H9 (cell line): Measurements from ENCODE around the gene NUP210L. TPM values are rescaled to one million over a fixed set of nuclear protein-coding genes. Genes with fewer than 3 reads are reported as not detected.

Experiments used
- DNase-seq: peaks from one replicate; pipeline ENCODE4 v3.0.0-alpha.2; 2017
- H2AFZ ChIP-seq: one replicate; pipeline ENCODE4 v1.6.1; 2013; ENCODE audit warnings: mild to moderate bottlenecking, low read length, control low read depth, moderate library complexity
- H2AK5ac ChIP-seq: 2 replicates; pipeline ENCODE4 v1.6.1; 2013; ENCODE audit warnings: low read length, control low read depth, mixed read lengths; ENCODE audit not compliant: insufficient read length
- H2BK120ac ChIP-seq: one replicate; pipeline ENCODE4 v1.6.1; 2013; ENCODE audit warnings: low read depth, mild to moderate bottlenecking, low read length, control low read depth, inconsistent platforms; ENCODE audit not compliant: poor library complexity, severe bottlenecking
- H2BK12ac ChIP-seq: 2 replicates; pipeline ENCODE4 v1.6.1; 2013; ENCODE audit warnings: low read length, control low read depth, mixed read lengths, low read depth; ENCODE audit not compliant: insufficient read length
- H2BK15ac ChIP-seq: 2 replicates; pipeline ENCODE4 v1.6.1; 2013; ENCODE audit warnings: low read depth, low read length, control low read depth
- H2BK20ac ChIP-seq: one replicate; pipeline ENCODE4 v1.6.1; 2013; ENCODE audit warnings: low read depth, mild to moderate bottlenecking, low read length, control low read depth, inconsistent platforms; ENCODE audit not compliant: poor library complexity, severe bottlenecking
- H2BK5ac ChIP-seq: 2 replicates; pipeline ENCODE4 v1.6.1; 2013; ENCODE audit warnings: low read length, control low read depth, mixed read lengths; ENCODE audit not compliant: insufficient read length
- H3K14ac ChIP-seq: 2 replicates; pipeline ENCODE4 v1.6.1; 2013; ENCODE audit warnings: low read length, control low read depth; ENCODE audit not compliant: insufficient read depth
- H3K18ac ChIP-seq: 2 replicates; pipeline ENCODE4 v1.6.1; 2013; ENCODE audit warnings: low read depth, mild to moderate bottlenecking, mixed read lengths, low read length, control low read depth; ENCODE audit not compliant: insufficient read length
- H3K23ac ChIP-seq: 2 replicates; pipeline ENCODE4 v1.6.1; 2013; ENCODE audit warnings: low read length, control low read depth, mixed read lengths, low read depth; ENCODE audit not compliant: insufficient read length
- H3K23me2 ChIP-seq: 2 replicates; pipeline ENCODE4 v1.6.1; 2013; ENCODE audit warnings: low read depth, mild to moderate bottlenecking, mixed read lengths, low read length, control low read depth; ENCODE audit not compliant: insufficient read length, poor library complexity, severe bottlenecking
- H3K27ac ChIP-seq: 2 replicates; pipeline ENCODE4 v1.5.1; 2013; ENCODE audit warnings: low read length, control low read depth, mixed read lengths, low read depth; ENCODE audit not compliant: insufficient read length
- H3K27me3 ChIP-seq: 2 replicates; pipeline ENCODE4 v1.6.1; 2013; ENCODE audit warnings: low read length, control low read depth, inconsistent platforms; ENCODE audit not compliant: insufficient read depth
- H3K4ac ChIP-seq: 2 replicates; pipeline ENCODE4 v1.6.1; 2013; ENCODE audit warnings: low read depth, mild to moderate bottlenecking, control low read depth, inconsistent platforms, low read length, moderate library complexity
- H3K4me1 ChIP-seq: 2 replicates; pipeline ENCODE4 v1.6.1; 2013; ENCODE audit warnings: low read length, control low read depth, inconsistent platforms; ENCODE audit not compliant: insufficient read depth
- H3K4me2 ChIP-seq: 2 replicates; pipeline ENCODE4 v1.6.1; 2013; ENCODE audit warnings: low read length, control low read depth, mixed read lengths; ENCODE audit not compliant: insufficient read length, insufficient read depth
- H3K56ac ChIP-seq: 2 replicates; pipeline ENCODE4 v1.6.1; 2013; ENCODE audit warnings: low read depth, mild to moderate bottlenecking, mixed read lengths, low read length, control low read depth; ENCODE audit not compliant: insufficient read length
- H3K79me1 ChIP-seq: 2 replicates; pipeline ENCODE4 v1.6.1; 2013; ENCODE audit warnings: low read depth, mild to moderate bottlenecking, moderate library complexity, low read length, control low read depth, inconsistent platforms; ENCODE audit not compliant: insufficient read depth, poor library complexity, severe bottlenecking
- H3K79me2 ChIP-seq: 2 replicates; pipeline ENCODE4 v1.6.1; 2013; ENCODE audit warnings: low read length, control low read depth, inconsistent platforms; ENCODE audit not compliant: insufficient read depth
- H3K9ac ChIP-seq: 2 replicates; pipeline ENCODE4 v1.6.1; 2013; ENCODE audit warnings: low read length, control low read depth, mixed read lengths; ENCODE audit not compliant: insufficient read length; ENCODE audit errors: extremely low read depth
- H3K9me3 ChIP-seq: one replicate; pipeline ENCODE4 v1.6.1; 2013; ENCODE audit warnings: low read depth, low read length, inconsistent platforms; ENCODE audit not compliant: control insufficient read depth
- H3T11ph ChIP-seq: one replicate; pipeline ENCODE4 v1.6.1; 2013; ENCODE audit warnings: mild to moderate bottlenecking, low read length, control low read depth, inconsistent platforms
- H4K20me1 ChIP-seq: one replicate; pipeline ENCODE4 v1.6.1; 2013; ENCODE audit not compliant: control insufficient read depth, insufficient read length, insufficient read depth
- H4K5ac ChIP-seq: 2 replicates; pipeline ENCODE4 v1.6.1; 2013; ENCODE audit warnings: low read depth, mild to moderate bottlenecking, mixed read lengths, low read length, control low read depth; ENCODE audit not compliant: insufficient read length
- H4K8ac ChIP-seq: replicated peaks from 2 replicates; pipeline ENCODE4 v1.6.1; 2013; ENCODE audit warnings: low read length, control low read depth, mixed read lengths, low read depth; ENCODE audit not compliant: insufficient read length
- H4K91ac ChIP-seq: 2 replicates; pipeline ENCODE4 v1.6.1; 2013; ENCODE audit warnings: low read depth, mild to moderate bottlenecking, moderate library complexity, mixed read lengths, low read length, control low read depth; ENCODE audit not compliant: insufficient read length
- H3K27ac Mint-ChIP-seq, 3 experiments: 2 replicates in 2 of 3; 3 replicates in 1 of 3; pipeline ENCODE4 v1.8.0; 2020 to 2021; ENCODE audit warnings: mixed read lengths in 3 of 3, mild to moderate bottlenecking in 1 of 3, moderate library complexity in 1 of 3
- H3K27me3 Mint-ChIP-seq: 2 replicates; pipeline ENCODE4 v1.8.0; 2021; ENCODE audit warnings: low read depth, mild to moderate bottlenecking, moderate library complexity, mixed read lengths
- H3K36me3 Mint-ChIP-seq, 3 experiments: 2 replicates in 2 of 3; 3 replicates in 1 of 3; pipeline ENCODE4 v1.8.0; 2020 to 2021; ENCODE audit warnings: low read depth in 3 of 3, mixed read lengths in 3 of 3; ENCODE audit not compliant: insufficient read depth in 1 of 3
- H3K4me1 Mint-ChIP-seq, 2 experiments: 2 replicates each; pipeline ENCODE4 v1.8.0; 2020; ENCODE audit warnings: mixed read lengths in 2 of 2
- H3K4me3 Mint-ChIP-seq, 2 experiments: 2 replicates in 1 of 2; 3 replicates in 1 of 2; pipeline ENCODE4 v1.8.0; 2020 to 2021; ENCODE audit warnings: mild to moderate bottlenecking in 2 of 2, mixed read lengths in 2 of 2, moderate library complexity in 1 of 2
- H3K9me3 Mint-ChIP-seq, 2 experiments: 2 replicates in 1 of 2; 3 replicates in 1 of 2; pipeline ENCODE4 v1.8.0; 2020; ENCODE audit warnings: mild to moderate bottlenecking in 2 of 2, mixed read lengths in 2 of 2, moderate library complexity in 1 of 2
- WGBS: extraction: QIAGEN DNeasy Blood & Tissue Kit; methylation state at CpG from one replicate; pipeline ENCODE4 v1.1.7; 2013; ENCODE audit warnings: missing lambda C conversion rate, low lambda C conversion rate, mixed read lengths; ENCODE audit not compliant: insufficient read length; ENCODE audit errors: extremely low coverage; 5-methylcytosine and 5-hydroxymethylcytosine counted together
- total RNA-seq: library from RNA; stranded (reverse); gene quantifications from 2 replicates; pipeline ENCODE4 v1.2.1, GENCODE V29; 2021
- TF ChIP-seq, protein P1 (sequence below): fragments of 200-600 bp; sonication (generic); conservative IDR thresholded peaks from 3 replicates; pipeline ENCODE4 v1.8.0; 2021; ENCODE audit warnings: antibody characterized with exemption, mild to moderate bottlenecking

Gene NUP210L
- total RNA-seq, 1 experiment from 2014 or later, result 0.04 TPM

DNA sequence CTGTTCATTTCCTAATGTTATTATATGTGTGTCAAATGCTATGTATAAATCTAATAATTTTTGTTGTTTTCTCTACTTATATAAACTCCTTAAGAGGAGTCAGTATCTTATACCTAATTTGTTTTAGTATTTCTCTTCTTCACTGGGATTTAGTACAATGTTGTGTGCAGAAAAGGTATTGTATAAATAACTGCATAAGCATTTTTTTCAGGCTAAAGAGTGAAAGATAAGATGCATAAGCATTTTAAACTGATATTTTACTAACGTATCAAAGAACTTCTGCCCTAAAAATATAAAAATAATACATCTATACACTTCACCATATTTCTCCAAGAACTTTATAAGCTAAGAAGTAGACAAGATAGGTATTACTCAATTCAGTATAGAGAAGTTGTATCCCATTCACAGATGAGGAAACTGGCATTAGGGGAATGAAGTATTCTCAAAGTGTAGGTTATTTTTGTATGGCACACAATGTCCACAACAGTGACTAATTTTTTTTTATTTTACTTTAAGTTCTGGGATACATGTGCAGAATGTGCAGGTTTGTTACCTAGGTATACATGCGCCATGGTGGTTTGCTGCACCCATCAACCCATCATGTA is 59.3 kb downstream of the NUP210L start:
- Mint-ChIP-seq H3K27ac (no peak overlapping the region), H3K9me3 (peaks cover 2 to 3% of the 10 kb centered on the region in 2 experiments; a peak in 3 of 5 replicates), H3K4me3 (no peak overlapping the region), H3K4me1 (peaks cover 0 to 2% of the 10 kb centered on the region in 2 experiments; a peak in 1 of 4 replicates), H3K27me3 (no peaks in the 10 kb centered on the region), H3K36me3 (no peaks in the 10 kb centered on the region)
- H3K79me1 ChIP-seq, result no peaks in the 10 kb centered on the region
- no peak overlapping the region for H2BK5ac ChIP-seq
- H3K27me3 ChIP-seq, result no peaks in the 10 kb centered on the region
- H2AFZ ChIP-seq, result no peak overlapping the region
- no peak overlapping the region for H3K9ac ChIP-seq
- H2AK5ac ChIP-seq, result no peak overlapping the region
- no peaks in the 10 kb centered on the region for H3K4me1 ChIP-seq
- H2BK12ac ChIP-seq, result no peak overlapping the region
- no peak overlapping the region for H2BK20ac ChIP-seq
- WGBS, result no CpG with 5 or more reads among the region's 2 CpGs
- H3K9me3 ChIP-seq, result no peaks in the 10 kb centered on the region
- no peak overlapping the region for H2BK15ac ChIP-seq
- H3K4ac ChIP-seq, result no peak overlapping the region
- H3K4me2 ChIP-seq, result no peak overlapping the region
- no peak overlapping the region for H3K14ac ChIP-seq
- no peak overlapping the region for H2BK120ac ChIP-seq
- no peak overlapping the region for H3T11ph ChIP-seq
- no peaks in the 10 kb centered on the region for H4K20me1 ChIP-seq
- no peaks in the 10 kb centered on the region for H3K79me2 ChIP-seq
- H3K23me2 ChIP-seq, result no peaks in the 10 kb centered on the region
- H4K8ac ChIP-seq, result no peak overlapping the region
- no peak overlapping the region for H3K23ac ChIP-seq
- no peak overlapping the region for H4K5ac ChIP-seq
- TF ChIP-seq, protein P1, sequence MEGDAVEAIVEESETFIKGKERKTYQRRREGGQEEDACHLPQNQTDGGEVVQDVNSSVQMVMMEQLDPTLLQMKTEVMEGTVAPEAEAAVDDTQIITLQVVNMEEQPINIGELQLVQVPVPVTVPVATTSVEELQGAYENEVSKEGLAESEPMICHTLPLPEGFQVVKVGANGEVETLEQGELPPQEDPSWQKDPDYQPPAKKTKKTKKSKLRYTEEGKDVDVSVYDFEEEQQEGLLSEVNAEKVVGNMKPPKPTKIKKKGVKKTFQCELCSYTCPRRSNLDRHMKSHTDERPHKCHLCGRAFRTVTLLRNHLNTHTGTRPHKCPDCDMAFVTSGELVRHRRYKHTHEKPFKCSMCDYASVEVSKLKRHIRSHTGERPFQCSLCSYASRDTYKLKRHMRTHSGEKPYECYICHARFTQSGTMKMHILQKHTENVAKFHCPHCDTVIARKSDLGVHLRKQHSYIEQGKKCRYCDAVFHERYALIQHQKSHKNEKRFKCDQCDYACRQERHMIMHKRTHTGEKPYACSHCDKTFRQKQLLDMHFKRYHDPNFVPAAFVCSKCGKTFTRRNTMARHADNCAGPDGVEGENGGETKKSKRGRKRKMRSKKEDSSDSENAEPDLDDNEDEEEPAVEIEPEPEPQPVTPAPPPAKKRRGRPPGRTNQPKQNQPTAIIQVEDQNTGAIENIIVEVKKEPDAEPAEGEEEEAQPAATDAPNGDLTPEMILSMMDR, result no peak
- no peak overlapping the region for H3K27ac ChIP-seq
- no peak overlapping the region for H3K18ac ChIP-seq
- H4K91ac ChIP-seq, result no peak overlapping the region
- DNase-seq, result no peak
- no peak overlapping the region for H3K56ac ChIP-seq
